PC-3 (cell line): ENCODE measurements around the gene TCF12.

Experiments used
- CTCF ChIP-seq: fragments of 300-600 bp; sonication (generic); conservative IDR thresholded peaks from 2 replicates; pipeline ENCODE4 v1.5.1; 2017; ENCODE audit warnings: antibody characterized with exemption, low read depth, mild to moderate bottlenecking, low read length
- EZH2 ChIP-seq: fragments of 300-600 bp; sonication (generic); IDR thresholded peaks from one replicate; pipeline ENCODE4 v1.6.1; 2017; ENCODE audit warnings: antibody characterized with exemption, mild to moderate bottlenecking, low read length; ENCODE audit not compliant: unreplicated experiment
- EZH2phosphoT487 ChIP-seq: fragments of 300-600 bp; sonication (generic); IDR thresholded peaks from 2 replicates; pipeline ENCODE4 v1.6.1; 2018; ENCODE audit warnings: mild to moderate bottlenecking, antibody characterized with exemption, low read length, borderline replicate concordance

GRCh38 chr15:57323299-57323805 lies 404.9 kb downstream of the TCF12 start:
- TF ChIP-seq EZH2 (no peak), CTCF (no peak), EZH2phosphoT487 (no peak)
